GM15510 (cell line): ENCODE results near the gene NPEPPS.

Experiments used
- POLR2A ChIP-seq: IDR thresholded peaks from 3 replicates; pipeline ENCODE4 v1.6.1; 2011; ENCODE audit warnings: borderline replicate concordance; ENCODE audit not compliant: insufficient read length; ENCODE audit errors: extremely low read depth

Gene NPEPPS

DNA sequence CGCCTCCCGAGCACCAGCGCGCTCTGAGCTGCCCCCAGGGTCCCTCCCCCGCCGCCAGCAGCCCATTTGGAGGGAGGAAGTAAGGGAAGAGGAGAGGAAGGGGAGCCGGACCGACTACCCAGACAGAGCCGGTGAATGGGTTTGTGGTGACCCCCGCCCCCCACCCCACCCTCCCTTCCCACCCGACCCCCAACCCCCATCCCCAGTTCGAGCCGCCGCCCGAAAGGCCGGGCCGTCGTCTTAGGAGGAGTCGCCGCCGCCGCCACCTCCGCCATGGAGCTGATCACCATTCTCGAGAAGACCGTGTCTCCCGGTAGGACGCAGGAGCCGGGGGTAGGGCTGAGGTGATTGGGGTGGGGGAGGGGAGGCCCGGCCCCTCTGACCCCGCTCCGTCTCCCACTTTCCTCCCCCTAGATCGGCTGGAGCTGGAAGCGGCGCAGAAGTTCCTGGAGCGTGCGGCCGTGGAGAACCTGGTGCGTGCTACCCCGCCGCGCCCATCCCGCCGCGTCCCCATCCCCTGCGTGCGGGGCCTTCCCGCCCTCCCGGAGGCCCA, 119.1 kb downstream of the NPEPPS start:
- TF ChIP-seq POLR2A, result peak; percentile 12

DNA sequence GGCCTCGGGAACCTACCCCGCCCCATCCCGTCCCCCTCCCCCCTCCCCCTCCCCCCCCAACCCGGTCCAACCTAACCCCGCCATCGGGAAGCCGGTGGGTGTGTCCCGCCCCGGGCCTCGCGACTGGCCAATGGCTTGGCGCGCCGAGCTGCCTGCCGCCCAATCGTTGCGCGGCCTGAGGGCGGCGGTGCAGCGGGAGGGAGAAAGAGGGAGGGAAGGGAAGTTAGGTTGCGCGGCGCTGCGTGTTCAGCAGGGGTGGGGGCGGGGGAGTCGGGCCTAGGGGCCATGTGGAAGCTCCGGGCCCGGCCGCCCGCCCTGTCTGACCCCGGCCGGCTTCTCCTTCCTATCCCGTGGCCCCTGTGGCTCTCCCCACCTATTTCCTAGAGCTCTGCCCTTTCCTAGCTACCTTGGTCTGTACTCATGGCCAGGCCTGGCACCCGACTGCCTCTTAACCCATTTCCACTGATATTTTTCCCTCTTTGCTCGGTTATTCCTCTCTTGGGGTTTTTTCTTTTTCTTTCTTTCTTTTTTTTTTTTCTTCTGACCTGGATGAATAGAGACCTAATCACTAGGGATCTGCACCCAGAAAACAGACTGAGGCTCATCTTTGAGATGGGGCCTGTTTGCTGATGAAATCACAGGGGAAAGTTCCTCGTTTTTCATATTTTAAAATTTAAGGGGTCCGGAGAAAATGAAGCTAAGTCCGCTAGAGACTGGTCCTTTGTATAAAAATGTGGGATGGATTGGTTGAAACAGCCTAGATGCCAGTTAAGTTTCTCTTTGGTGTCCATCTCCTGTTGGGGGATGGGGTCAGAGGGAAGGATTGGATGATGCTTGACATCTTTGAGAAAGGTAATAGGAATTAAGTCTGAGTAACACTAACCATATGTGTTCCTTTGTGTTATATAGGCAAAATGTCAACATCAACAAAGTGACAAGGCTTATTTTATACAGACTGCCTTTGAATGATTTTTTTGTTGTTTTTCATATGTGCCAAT, 119.9 kb downstream of the NPEPPS start:
- no peak for TF ChIP-seq POLR2A

DNA sequence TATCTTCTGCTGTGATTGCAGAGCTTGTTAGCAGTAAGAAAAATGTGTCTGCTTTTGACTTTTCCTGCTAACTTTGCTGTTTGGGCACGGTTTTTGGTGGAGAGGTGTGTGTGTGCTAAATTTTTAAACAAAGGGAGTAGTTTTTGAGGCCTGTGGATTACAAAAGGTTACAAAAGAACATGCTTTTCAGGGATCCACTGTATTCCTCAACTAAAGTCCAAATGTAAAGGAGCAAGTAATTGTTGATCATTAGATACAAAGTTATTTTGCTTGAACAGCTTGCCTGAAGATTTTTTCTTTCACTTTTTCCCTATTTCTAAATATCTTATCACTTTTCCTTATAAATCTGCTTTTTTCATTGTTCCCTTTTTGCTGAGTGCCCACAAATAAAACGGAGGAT, 120.8 kb downstream of the NPEPPS start:
- TF ChIP-seq POLR2A, result no peak

DNA sequence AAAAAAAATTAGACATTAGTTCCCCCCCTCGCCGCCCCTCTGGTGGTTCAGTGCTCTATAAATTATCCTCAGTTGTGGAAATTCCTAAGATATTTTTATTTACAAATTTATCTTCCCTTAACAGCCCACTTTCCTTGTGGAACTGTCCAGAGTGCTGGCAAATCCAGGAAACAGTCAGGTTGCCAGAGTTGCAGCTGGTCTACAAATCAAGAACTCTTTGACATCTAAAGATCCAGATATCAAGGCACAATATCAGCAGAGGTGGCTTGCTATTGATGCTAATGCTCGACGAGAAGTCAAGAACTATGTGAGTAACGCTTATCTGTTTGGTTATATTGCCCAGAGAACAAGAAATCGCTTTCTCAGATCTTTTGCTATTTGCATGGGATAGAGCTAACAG, 121.7 kb downstream of the NPEPPS start:
- TF ChIP-seq POLR2A, result no peak

DNA sequence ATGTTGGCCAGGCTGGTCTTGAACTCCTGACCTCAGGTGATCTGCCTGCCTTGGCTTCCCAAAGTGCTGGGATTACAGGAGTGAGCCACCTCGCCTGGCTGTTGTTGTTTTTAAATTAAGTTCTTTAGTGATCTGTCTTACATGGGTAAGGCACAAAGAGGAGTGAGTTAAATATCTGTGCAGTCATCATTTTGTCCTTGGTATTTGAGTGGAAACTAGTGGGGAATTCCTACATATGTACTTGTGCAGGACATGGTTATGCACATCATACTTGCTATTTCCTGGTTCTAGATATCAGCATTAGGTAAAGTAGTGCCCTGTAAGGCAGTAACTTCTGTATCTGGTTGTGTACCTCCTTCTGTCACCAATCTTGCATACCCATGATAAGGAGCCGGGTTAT, 122.5 kb downstream of the NPEPPS start:
- TF ChIP-seq POLR2A, result no peak

DNA sequence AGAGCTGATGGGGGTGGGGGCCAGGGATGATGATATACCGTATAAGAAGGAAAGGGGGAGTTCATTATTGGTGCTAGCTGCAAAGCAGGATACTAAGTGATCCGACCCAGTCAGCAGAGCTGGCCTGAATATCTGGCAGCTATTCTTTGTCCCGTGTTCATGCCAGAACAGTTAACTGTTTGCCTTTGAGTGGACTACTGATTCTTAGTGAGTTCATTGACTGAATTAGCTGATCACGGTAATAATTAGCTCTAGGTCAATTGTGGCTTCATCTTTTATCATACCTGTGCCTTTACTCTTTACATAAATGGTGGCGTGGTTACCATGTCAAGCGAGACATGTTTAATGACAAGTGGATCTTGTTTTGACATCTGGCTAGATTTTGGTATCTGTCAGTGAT, 124.1 kb downstream of the NPEPPS start:
- TF ChIP-seq POLR2A, result no peak

DNA sequence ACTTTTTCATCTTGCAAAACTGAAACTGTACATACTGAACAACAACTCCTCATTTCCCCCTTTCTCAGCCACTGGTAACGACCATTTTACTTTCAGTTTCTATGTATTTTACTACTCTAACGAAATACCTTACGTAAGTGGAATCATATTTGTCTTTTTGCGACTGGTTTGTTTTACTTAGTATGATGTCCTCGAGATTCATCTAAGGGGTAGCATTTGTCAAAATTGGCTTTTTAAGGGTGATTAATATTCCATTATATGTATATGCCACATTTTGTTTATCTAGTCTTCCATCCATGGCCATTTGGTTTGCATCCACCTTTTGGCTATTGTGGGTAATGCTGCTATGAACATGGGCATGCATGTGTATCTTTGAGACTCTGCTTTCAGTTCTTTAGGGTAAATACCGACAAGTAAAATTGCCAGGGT, 129.2 kb downstream of the NPEPPS start:
- no peak for TF ChIP-seq POLR2A

DNA sequence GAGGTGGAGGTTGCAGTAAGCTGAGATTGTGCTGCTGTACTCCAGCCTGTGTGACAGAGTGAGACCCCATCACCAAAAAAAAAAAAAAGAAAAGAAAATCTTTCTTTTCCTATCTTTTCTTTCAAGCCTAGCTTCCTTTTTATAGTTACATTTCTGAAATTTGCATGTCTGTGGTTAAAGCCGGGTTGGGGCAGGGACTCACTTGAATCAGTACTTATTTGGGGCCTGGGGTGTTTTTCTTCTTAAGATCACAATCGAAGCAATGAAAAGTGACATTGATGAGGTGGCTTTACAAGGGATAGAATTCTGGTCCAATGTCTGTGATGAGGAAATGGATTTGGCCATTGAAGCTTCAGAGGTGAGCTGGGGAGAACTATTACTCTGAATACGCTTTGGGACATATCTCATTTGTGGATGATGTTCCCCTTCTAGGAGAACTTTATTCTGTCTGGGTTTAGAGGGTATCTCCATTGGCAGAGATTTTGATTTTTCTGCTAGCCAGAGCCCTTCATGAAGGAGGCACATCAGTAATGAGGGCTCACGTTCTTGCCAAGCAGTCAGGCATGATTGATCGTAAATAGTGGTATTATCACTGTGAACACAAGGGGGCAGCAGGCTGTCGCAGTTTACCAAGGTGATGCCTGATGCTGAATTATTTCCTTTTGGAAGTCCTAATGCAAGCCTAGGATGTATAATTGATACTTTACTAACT, 133.2 kb downstream of the NPEPPS start:
- no peak for TF ChIP-seq POLR2A

DNA sequence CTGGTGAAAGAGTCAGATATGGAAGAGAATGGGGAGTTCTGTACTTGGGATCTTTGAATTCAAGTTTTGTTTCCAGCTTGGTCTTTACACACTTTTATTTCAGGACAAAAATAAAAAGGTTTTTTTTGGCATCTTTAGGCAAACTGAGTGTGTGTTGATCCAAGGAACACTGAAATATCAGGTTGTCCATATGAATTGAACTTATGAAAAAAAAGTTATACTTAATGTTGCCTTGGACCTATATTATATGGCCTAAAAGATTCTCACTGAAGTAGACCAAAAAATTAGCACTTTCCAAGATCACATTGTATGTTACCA, 133.7 kb downstream of the NPEPPS start:
- no peak for TF ChIP-seq POLR2A

DNA sequence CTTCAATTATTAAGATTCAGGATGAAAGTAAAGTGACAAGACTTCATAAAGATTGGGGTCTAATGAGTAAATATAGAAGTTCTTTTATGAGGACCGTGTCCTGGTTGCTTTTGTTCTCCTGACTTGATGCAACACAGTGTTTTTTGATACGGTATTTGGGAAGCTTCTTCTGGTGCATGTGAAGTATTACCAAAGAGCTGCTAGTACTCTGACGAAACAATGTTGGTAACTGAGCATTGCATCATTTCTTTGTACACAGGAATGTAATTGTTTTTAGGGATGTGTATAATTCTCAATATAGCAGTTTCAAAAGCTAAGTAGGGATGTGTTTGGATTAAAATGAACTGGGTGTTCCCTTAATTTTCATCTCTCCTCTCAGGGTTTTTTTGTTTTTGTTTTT, 134.7 kb downstream of the NPEPPS start:
- no peak for TF ChIP-seq POLR2A

DNA sequence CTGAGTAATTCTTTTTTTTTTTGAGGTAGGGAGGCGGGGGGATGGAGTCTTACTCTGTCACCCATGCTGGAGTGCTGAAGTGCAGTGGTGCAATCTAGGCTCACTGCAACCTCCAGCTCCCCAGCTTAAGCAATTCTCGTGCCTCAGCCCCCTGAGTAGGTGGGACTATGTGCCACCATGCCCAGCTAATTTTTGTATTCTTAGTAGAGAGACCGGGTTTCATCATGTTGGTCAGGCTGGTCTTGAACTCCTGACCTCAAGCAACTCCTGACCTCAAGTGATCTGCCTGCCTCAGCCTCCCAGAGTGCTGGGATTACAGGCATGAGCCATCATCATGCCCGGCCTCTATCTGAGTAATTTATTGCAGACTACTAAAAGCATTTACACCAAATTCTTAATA, 138.2 kb downstream of the NPEPPS start:
- TF ChIP-seq POLR2A, result no peak

DNA sequence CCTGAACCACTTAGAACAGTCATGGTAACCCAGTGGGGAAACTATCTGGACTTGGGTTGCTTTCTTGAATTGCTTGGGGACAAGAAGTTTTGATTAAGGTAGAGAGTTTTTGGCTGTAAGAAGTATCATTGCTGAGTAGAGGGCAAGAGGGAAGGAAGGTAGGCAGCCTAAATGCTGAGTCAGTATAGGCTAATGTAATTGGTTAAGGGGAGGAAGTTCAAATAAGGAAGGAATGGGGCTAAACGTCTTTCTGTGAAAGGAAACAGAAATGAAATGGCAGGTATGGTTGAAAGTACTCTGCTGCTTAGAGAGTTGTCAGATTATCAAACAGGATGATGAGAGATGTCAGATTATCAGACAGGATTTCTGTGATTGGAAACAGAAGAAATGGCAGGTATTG, 139.2 kb downstream of the NPEPPS start:
- TF ChIP-seq POLR2A, result no peak
